GM21723 (cell line): ENCODE data around the gene COPS3.

ENCODE experiments used
- ATAC-seq: cut with Tn5 transposase; IDR thresholded peaks from one replicate; pipeline ENCODE4 v1.9.1; 2021; ENCODE audit warnings: mild to moderate bottlenecking, moderate library complexity; ENCODE audit not compliant: unreplicated experiment

COPS3 gene

GRCh38 chr17:17246879-17247278 lies 34.2 kb downstream of the COPS3 start:
- no peak for ATAC-seq

- no peak for ATAC-seq
Observed at GRCh38 chr17:17243163-17243562, 37.9 kb downstream of the COPS3 start.

GRCh38 chr17:17242246-17242645 lies 38.8 kb downstream of the COPS3 start:
- no peak for ATAC-seq

GRCh38 chr17:17241656-17242055 lies 39.4 kb downstream of the COPS3 start:
- no peak for ATAC-seq

GRCh38 chr17:17239832-17240231 lies 41.2 kb downstream of the COPS3 start:
- ATAC-seq: no peak

GRCh38 chr17:17237026-17237799 lies 43.8 kb downstream of the COPS3 start, which contains the start of gene FLCN:
Gene FLCN (minus strand): TSS chr17:17237168. CDS start chr17:17228137, 9,031 bp downstream.
- peak; percentile 82 for ATAC-seq

GRCh38 chr17:17236295-17237025 lies 44.6 kb downstream of the COPS3 start:
- peak; percentile 25 for ATAC-seq

- no peak for ATAC-seq
Observed at GRCh38 chr17:17235212-17236174, 45.6 kb downstream of the COPS3 start.

- no peak for ATAC-seq
Observed at GRCh38 chr17:17232303-17232621, 48.8 kb downstream of the COPS3 start.

GRCh38 chr17:17231621-17232302 lies 49.3 kb downstream of the COPS3 start:
- ATAC-seq: no peak

GRCh38 chr17:17229416-17230384 lies 51.3 kb downstream of the COPS3 start:
- ATAC-seq: no peak

- no peak for ATAC-seq
Observed at GRCh38 chr17:17228521-17229279, 52.3 kb downstream of the COPS3 start.

GRCh38 chr17:17227608-17228520 lies 53.2 kb downstream of the COPS3 start:
- no peak for ATAC-seq

GRCh38 chr17:17226451-17227265 lies 54.4 kb downstream of the COPS3 start:
- no peak for ATAC-seq

- no peak for ATAC-seq
Observed at GRCh38 chr17:17225901-17226300, 55.1 kb downstream of the COPS3 start.

- ATAC-seq: no peak
Observed at GRCh38 chr17:17224137-17224536, 56.9 kb downstream of the COPS3 start.

GRCh38 chr17:17223736-17224135 lies 57.3 kb downstream of the COPS3 start:
- ATAC-seq: no peak
